HG03342 (cell line): Measurements from ENCODE around the gene SCAI.
A peak's percentile ranks its signal among the peaks of the same experiment; 100 is the strongest.
"Not testable (repeated sequence)": the region's sequence is repeated elsewhere in the genome, so short reads cannot be mapped to it uniquely, and the experiment has no call there.

Experiments used
- ATAC-seq: cut with Tn5 transposase; IDR thresholded peaks from one replicate; pipeline ENCODE4 v1.9.1; 2021; ENCODE audit warnings: mild to moderate bottlenecking, moderate library complexity; ENCODE audit not compliant: unreplicated experiment

The SCAI gene

GRCh38 chr9:125150349-125151245 is 7.3 kb upstream of the SCAI start:
- no peak for ATAC-seq

GRCh38 chr9:125147401-125147951 is 4.1 kb upstream of the SCAI start:
- no peak for ATAC-seq

- ATAC-seq, result no peak
These were observed 2.9 kb upstream of the SCAI start for GRCh38 chr9:125146247-125146646.

- no peak for ATAC-seq
These were observed 2.1 kb upstream of the SCAI start for GRCh38 chr9:125145425-125145824.

- no peak for ATAC-seq
These were observed 560 bp downstream of the SCAI start for GRCh38 chr9:125142560-125143376.

GRCh38 chr9:125141751-125142150 is 1.6 kb downstream of the SCAI start:
- no peak for ATAC-seq

- no peak for ATAC-seq
These were observed 2.1 kb downstream of the SCAI start for GRCh38 chr9:125141251-125141650.

GRCh38 chr9:125140576-125140975 is 2.8 kb downstream of the SCAI start:
- no peak for ATAC-seq

GRCh38 chr9:125137200-125137599 is 6.1 kb downstream of the SCAI start:
- no peak for ATAC-seq

GRCh38 chr9:125134976-125135375 is 8.4 kb downstream of the SCAI start:
- no peak for ATAC-seq

GRCh38 chr9:125133403-125134329 is 9.7 kb downstream of the SCAI start:
- ATAC-seq, result no peak

- ATAC-seq, result no peak
These were observed 11.6 kb downstream of the SCAI start for GRCh38 chr9:125131778-125132177.

GRCh38 chr9:125126019-125126746 is 17.1 kb downstream of the SCAI start:
- ATAC-seq, result peak; percentile 94

- no peak for ATAC-seq
These were observed 17.8 kb downstream of the SCAI start for GRCh38 chr9:125125523-125125922.

GRCh38 chr9:125121146-125121545 is 22.2 kb downstream of the SCAI start:
- ATAC-seq, result no peak

- ATAC-seq, result no peak
These were observed 23.6 kb downstream of the SCAI start for GRCh38 chr9:125119643-125120286.

- ATAC-seq, result not testable (repeated sequence)
These were observed 24.6 kb downstream of the SCAI start for GRCh38 chr9:125118696-125119095.

- ATAC-seq, result not testable (repeated sequence)
These were observed 28.8 kb downstream of the SCAI start for GRCh38 chr9:125114503-125114902.

- ATAC-seq, result no peak
These were observed 32.9 kb downstream of the SCAI start for GRCh38 chr9:125110464-125110863.
